Neural progenitor cell (in vitro differentiated cells): ENCODE measurements around the gene NOX5.

Source experiments
- CTCF ChIP-seq: fragments of 200-600 bp; sonication (generic); IDR thresholded peaks from 2 replicates; pipeline ENCODE4 v1.5.1; 2017; ENCODE audit warnings: antibody characterized with exemption, mild to moderate bottlenecking
- EZH2 ChIP-seq: fragments of 200-600 bp; sonication (generic); IDR thresholded peaks from 2 replicates; pipeline ENCODE4 v1.6.1; 2017; ENCODE audit warnings: antibody characterized with exemption, mild to moderate bottlenecking, moderate library complexity
- EZH2phosphoT487 ChIP-seq: fragments of 200-600 bp; sonication (generic); IDR thresholded peaks from 2 replicates; pipeline ENCODE4 v1.6.1; 2017; ENCODE audit warnings: antibody characterized with exemption

- TF ChIP-seq CTCF: no peak
- no peak for TF ChIP-seq EZH2
- no peak for TF ChIP-seq EZH2phosphoT487
Observed at GRCh38 chr15:68987676-68988075, 26.8 kb upstream of the NOX5 start.
